ENCODE results near the gene MFSD12. TPM values are rescaled to one million over a fixed set of nuclear protein-coding genes. Genes with fewer than 3 reads are reported as not detected.

The MFSD12 gene
- total RNA-seq, 1 experiment from 2014 or later, result 48.2 TPM

DNA sequence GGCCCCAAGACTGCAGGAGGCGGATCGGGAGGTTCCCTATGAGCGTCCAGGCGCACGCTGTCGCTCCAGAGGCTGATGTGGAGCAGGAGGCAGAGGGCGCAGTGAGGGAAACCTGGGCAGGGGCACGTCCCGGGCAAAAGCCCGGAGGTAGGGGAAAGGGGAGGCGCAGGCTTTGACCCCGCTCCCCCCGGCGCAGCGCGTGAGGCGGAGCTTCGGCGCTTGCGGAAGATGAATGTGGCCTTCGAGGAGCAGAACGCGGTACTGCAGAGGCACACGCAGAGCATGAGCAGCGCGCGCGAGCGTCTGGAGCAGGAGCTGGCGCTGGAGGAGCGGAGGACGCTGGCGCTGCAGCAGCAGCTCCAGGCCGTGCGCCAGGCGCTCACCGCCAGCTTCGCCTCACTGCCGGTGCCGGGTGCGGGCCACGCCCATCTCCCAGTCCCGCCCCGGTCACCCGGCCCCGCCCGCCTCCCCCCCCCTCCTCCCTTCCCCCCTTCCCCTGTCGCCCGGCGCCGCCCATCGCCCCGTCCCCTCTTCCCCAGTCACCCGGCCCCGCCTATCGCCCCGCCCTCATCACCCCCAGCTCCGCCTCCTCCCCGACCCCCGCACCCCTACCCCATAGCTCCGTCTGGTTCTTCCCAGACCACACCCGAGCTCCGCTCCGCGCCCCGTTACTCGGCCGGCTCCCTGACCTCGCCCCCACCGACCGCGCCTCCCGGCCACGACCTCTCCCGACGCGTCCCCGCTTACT is 19.5 kb upstream of the MFSD12 start:
- Histone ChIP-seq H3K4me1 (ENCODE audit: insufficient read depth, low read length, poor library complexity, severe bottlenecking) (peaks cover 16% of the 10 kb centered on the region), H3K27me3 (replicated peaks; ENCODE audit: insufficient read depth, low read depth, low read length, poor library complexity) (no peaks in the 10 kb centered on the region), H3K27ac (ENCODE audit: low read depth, low read length, poor library complexity, severe bottlenecking) (peak overlapping the region; percentile 54), H3K4me3 (ENCODE audit: low read depth, low read length, poor library complexity, severe bottlenecking) (peak overlapping the region; percentile 23), H3K9me3 (ENCODE audit: low read depth, low read length, poor library complexity, severe bottlenecking) (no peaks in the 10 kb centered on the region), H3K36me3 (ENCODE audit: insufficient read depth, low read length, poor library complexity, severe bottlenecking) (peaks cover 15% of the 10 kb centered on the region)
- BruUV-seq (replicated peaks), result no TSS peak
- TF ChIP-seq, protein P1, sequence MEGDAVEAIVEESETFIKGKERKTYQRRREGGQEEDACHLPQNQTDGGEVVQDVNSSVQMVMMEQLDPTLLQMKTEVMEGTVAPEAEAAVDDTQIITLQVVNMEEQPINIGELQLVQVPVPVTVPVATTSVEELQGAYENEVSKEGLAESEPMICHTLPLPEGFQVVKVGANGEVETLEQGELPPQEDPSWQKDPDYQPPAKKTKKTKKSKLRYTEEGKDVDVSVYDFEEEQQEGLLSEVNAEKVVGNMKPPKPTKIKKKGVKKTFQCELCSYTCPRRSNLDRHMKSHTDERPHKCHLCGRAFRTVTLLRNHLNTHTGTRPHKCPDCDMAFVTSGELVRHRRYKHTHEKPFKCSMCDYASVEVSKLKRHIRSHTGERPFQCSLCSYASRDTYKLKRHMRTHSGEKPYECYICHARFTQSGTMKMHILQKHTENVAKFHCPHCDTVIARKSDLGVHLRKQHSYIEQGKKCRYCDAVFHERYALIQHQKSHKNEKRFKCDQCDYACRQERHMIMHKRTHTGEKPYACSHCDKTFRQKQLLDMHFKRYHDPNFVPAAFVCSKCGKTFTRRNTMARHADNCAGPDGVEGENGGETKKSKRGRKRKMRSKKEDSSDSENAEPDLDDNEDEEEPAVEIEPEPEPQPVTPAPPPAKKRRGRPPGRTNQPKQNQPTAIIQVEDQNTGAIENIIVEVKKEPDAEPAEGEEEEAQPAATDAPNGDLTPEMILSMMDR (conservative IDR thresholded peaks at IDR 0.05; ENCODE audit: low read depth, low read length), result no peak
- TF ChIP-seq EZH2 (IDR thresholded peaks at IDR 0.05; ENCODE audit: borderline replicate concordance, low read depth, low read length, poor library complexity, severe bottlenecking), result no peak
- CTCF ChIA-PET, result no interaction called here
- DNase-seq (ENCODE audit: low spot score), result peak; percentile 87
- intact Hi-C loops (cut with micrococcal nuclease; ENCODE audit: unreplicated experiment), result no loop called here
- POLR2A ChIA-PET (ENCODE audit: low non-redundant PET), result interaction anchor here (0.5 to 0.6 kb wide), 2 partner anchors 23 to 708 kb away, joined by 4 to 10 read pairs; no protein-coding TSS in a partner anchor

DNA sequence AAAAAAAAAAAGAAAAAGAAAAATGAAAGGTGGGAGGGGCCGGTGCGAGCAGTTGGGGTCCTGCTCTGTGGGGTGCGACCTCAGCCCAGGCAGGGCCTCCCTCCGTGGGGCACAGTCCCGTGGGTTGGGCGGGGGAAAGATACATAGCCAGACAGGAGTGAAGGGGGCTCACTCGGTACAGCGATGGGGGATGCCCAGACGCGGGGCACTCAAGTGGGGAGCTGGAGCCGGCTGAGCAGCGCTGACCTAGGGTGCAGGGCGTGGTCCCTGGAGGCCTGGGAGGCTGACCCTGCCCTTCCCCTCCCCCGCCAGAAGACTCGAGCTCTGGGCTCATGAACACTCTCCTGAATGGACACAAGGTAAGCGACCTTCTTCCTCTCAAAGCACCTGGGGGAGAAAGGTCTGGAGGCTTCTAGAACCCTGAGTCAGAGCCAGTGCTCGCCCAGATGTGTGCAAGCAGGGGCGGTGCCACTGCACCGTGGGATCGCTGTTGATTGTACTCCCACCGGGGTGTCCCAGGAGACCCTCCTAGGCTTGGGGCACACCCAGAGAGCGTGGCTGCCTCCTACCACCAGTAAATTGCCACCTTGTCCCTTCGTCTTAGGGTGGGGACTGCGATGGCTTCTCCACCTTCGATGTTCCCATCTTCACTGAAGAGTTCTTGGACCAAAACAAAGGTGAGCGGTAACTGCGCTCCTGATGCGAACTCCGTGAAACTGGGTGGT is 18.7 kb upstream of the MFSD12 start:
- BruUV-seq (replicated peaks), result no TSS peak
- Histone ChIP-seq H3K27ac (ENCODE audit: low read depth, low read length, poor library complexity, severe bottlenecking) (peak overlapping the region; percentile 54), H3K9me3 (ENCODE audit: low read depth, low read length, poor library complexity, severe bottlenecking) (no peaks in the 10 kb centered on the region), H3K4me1 (ENCODE audit: insufficient read depth, low read length, poor library complexity, severe bottlenecking) (peaks cover 16% of the 10 kb centered on the region), H3K4me3 (ENCODE audit: low read depth, low read length, poor library complexity, severe bottlenecking) (peak overlapping the region; percentile 23), H3K27me3 (replicated peaks; ENCODE audit: insufficient read depth, low read depth, low read length, poor library complexity) (no peaks in the 10 kb centered on the region), H3K36me3 (ENCODE audit: insufficient read depth, low read length, poor library complexity, severe bottlenecking) (peaks cover 15% of the 10 kb centered on the region)
- intact Hi-C loops (cut with micrococcal nuclease; ENCODE audit: unreplicated experiment), result no loop called here
- DNase-seq (ENCODE audit: low spot score), result no peak
- POLR2A ChIA-PET (ENCODE audit: low non-redundant PET), result interaction anchor here (0.6 kb wide), 1 partner anchor 22 kb away, joined by 10 read pairs; no protein-coding TSS in a partner anchor
- CTCF ChIA-PET, result no interaction called here
- no peak for TF ChIP-seq EZH2 (IDR thresholded peaks at IDR 0.05; ENCODE audit: borderline replicate concordance, low read depth, low read length, poor library complexity, severe bottlenecking)
- TF ChIP-seq, protein P1 (conservative IDR thresholded peaks at IDR 0.05; ENCODE audit: low read depth, low read length), result no peak

DNA sequence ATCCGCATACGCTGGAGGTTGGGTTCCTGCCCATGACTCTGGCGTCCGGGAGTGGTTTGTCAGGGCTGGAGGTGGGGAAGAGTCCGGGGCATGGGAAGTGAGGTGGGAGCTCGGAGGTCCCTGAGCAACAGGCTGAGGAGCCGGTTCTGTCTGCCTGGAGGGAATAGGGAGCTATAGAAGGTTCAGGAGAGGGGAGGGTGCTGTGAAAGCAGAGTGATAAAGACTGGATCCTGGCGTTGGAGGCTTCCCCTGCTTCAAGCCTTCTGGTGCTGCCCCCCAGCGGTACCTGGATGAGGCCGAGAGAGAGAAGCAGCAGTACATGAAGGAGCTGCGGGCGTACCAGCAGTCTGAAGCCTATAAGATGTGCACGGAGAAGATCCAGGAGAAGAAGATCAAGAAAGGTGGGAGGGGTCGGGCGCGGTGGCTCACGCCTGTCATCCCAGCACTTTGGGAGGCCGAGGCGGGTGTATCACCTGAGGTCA is 17.9 kb upstream of the MFSD12 start:
- H3K27ac ChIP-seq (ENCODE audit: low read depth, low read length, poor library complexity, severe bottlenecking), result no peak overlapping the region
- H3K4me3 ChIP-seq (ENCODE audit: low read depth, low read length, poor library complexity, severe bottlenecking), result no peak overlapping the region
- TF ChIP-seq, protein P1 (conservative IDR thresholded peaks at IDR 0.05; ENCODE audit: low read depth, low read length), result no peak
- no peak for TF ChIP-seq EZH2 (IDR thresholded peaks at IDR 0.05; ENCODE audit: borderline replicate concordance, low read depth, low read length, poor library complexity, severe bottlenecking)
- H3K27me3 ChIP-seq (replicated peaks; ENCODE audit: insufficient read depth, low read depth, low read length, poor library complexity), result no peaks in the 10 kb centered on the region
- no TSS peak for BruUV-seq (replicated peaks)
- no peaks in the 10 kb centered on the region for H3K9me3 ChIP-seq (ENCODE audit: low read depth, low read length, poor library complexity, severe bottlenecking)
- peaks cover 16% of the 10 kb centered on the region for H3K4me1 ChIP-seq (ENCODE audit: insufficient read depth, low read length, poor library complexity, severe bottlenecking)
- DNase-seq (ENCODE audit: low spot score), result no peak
- intact Hi-C loops (cut with micrococcal nuclease; ENCODE audit: unreplicated experiment), result no loop called here
- POLR2A ChIA-PET (ENCODE audit: low non-redundant PET), result interaction anchor here (0.7 kb wide), 1 partner anchor 13 kb away, joined by 3 read pairs; no protein-coding TSS in a partner anchor
- CTCF ChIA-PET, result no interaction called here
- peaks cover 15% of the 10 kb centered on the region for H3K36me3 ChIP-seq (ENCODE audit: insufficient read depth, low read length, poor library complexity, severe bottlenecking)

All from A673 (cell line).